ENCODE results near the gene FAM20C. TPM values are rescaled to one million over a fixed set of nuclear protein-coding genes. Genes with fewer than 3 reads are reported as not detected.

The FAM20C gene
- 6.1 and 7.0 TPM in 2 replicates for total RNA-seq (2014; rRNA removed; shearing (Covaris generic))

DNA sequence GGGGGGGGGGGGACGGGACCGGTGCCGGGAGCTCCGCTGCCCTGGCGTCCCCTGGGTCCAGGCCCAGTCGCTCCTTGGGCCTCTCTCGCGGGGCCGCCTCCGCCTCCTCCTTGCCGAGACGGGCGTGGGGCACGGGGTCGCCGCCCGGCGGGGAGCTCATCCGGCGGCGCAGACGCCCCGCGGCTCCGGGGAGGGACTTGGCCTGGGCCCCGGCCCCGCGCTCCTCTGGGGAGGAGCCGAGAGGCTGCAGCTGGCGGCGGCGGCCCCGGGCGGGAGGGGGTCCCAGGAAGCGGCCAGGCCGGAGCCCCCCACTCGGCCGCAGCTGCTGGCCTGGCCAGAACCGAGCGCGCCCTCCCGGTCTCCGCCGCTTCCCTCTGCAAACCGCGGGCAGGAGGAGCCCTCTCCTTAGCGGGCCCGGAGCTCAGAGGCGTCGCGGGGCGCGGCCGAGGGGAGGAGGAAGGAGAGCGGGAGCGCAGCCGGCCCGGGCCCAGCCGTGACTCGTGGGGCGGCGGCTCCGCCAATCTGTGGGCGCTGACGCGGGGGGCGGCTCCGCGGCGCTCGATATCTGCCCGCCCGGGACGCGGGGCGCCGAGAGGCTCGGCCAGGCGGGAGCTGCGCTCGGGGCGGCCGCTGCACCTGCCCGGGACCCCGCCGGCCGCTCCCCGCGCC lies at the start of gene FAM20C:
Gene FAM20C, plus strand, starts transcription at position 591 of the 669 bp plus-strand sequence. CDS start 629 bp downstream, outside the sequence.
- H3K27ac ChIP-seq: peak within 1 kb of the TSS; percentile 31; the same call in 1 of the 2 replicates
- peak; percentile 57 to 59 for DNase-seq

DNA sequence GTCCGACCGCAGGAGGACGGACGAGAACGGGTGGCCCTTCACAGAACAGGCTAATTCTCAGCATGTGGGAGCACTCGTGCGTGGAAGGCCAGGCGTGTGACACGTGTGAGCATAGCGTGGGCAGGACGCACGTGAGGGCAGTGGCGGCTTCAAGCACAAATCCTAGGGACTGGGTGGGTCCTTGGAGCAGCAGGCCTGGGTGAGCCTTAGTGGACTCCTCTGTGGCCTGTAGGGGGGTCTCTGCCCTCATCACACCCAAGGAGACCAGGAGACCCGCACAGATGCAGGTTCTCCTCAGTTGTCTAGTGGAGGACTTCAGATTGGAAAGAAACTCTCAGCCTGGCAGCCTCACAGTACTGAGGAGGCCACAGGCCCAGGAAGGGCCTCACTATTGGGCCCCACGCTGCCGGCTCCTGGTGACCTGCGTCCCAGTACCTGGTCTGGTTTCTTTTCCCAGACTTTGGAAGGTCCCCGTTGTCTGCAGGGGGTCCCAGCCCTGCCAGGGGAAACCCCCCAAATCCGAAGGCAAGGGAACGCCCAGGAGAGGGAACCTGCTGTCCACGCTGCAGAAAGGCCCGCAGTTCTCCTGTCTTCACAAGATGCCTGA lies 49.1 kb upstream of the FAM20C start:
- H3K27ac ChIP-seq: no peak overlapping the region
- H3K27me3 ChIP-seq: no peaks in the 10 kb centered on the region
- H3K36me3 ChIP-seq: no peaks in the 10 kb centered on the region
- no peaks in the 10 kb centered on the region for H3K9me3 ChIP-seq (replicated peaks)
- no peak overlapping the region for H3K4me3 ChIP-seq
- H3K4me1 ChIP-seq: no peaks in the 10 kb centered on the region; the same call in 1 of the 2 replicates
- DNase-seq: no peak

More for the DNA sequence above, at the start of gene FAM20C:
- Histone ChIP-seq H3K27me3 (no peaks in the 10 kb centered on the region), H3K9me3 (replicated peaks) (no peaks in the 10 kb centered on the region), H3K4me3 (peak within 1 kb of the TSS; percentile 68), H3K36me3 (no peaks in the 10 kb centered on the region), H3K4me1 (peaks cover 4% of the 10 kb centered on the region)

DNA sequence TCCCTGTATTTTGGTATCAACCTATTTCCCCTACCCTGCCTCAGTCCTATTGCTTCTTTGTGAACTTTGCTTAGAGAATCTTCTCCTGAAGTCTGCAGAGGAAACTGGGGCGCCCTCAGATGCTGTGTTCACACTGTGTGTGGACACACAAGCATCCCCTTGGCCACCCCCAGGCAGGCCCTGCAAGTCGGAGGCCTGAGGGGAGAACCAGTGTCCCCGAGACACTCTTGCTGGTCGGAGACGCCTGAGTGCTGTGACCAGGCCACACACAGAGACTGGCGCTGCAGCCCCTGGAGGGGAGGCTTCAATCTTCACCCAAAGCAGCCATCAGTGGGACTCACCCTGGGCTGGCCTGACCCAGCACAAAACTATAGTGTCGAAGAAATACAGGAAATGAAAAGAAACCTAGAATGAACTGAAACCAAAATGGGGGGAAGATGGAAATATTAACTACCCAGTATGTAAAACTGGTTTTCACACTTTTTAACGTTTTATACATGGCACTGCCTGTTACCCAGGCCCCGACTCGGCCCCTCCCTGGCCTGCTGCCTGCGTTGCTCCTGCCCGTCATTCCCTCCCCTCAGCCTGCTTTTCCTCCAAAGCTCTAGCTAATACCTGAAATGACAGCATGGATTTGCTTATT lies 48.4 kb upstream of the FAM20C start:
- Histone ChIP-seq H3K27me3 (no peaks in the 10 kb centered on the region), H3K9me3 (replicated peaks) (no peaks in the 10 kb centered on the region), H3K36me3 (no peaks in the 10 kb centered on the region), H3K27ac (no peak overlapping the region), H3K4me3 (no peak overlapping the region), H3K4me1 (peaks cover 3% of the 10 kb centered on the region; the same call in 1 of the 2 replicates)
- DNase-seq: no peak

DNA sequence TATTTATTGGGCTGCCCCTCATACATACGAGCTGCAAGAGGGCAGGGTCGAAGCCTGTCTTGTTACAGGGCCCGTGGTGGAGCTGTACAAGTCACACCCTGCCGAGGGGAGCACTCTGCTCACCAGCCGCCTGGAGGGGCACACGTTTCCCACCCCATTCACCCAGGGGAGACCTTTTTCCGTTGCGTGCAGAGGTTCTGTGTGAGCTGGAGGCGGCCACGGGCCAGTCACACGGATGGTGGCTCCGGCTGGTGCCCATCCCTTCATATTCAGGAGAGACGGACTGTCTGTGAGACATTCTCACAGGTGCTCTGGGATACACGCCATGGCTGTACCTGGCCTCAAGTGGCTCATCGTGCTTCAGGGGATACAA lies 47.9 kb upstream of the FAM20C start:
- Histone ChIP-seq H3K36me3 (no peaks in the 10 kb centered on the region), H3K4me1 (peaks cover 3% of the 10 kb centered on the region; the same call in 1 of the 2 replicates)

DNA sequence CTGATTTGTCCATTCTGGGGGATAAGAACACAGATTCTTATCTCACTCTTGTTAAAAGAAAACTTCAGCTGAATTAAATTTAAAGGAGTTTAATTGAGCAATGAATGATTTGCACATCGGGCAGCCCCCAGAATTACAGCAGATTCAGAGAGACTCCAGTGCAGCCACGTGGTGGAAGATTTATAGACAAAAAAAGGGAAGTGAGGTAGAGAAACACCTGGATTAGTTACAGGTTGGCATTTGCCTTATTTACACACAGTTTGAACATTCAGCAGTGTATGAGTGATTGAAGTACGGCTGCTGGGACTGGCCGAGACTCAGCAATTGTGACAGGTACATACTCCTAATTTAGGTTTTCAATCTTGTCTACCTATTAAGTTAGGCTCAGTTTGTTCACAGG lies 46.5 kb upstream of the FAM20C start:
- Histone ChIP-seq H3K4me3 (no peak overlapping the region), H3K4me1 (peaks cover 3% of the 10 kb centered on the region; the same call in 1 of the 2 replicates), H3K27ac (no peak overlapping the region), H3K36me3 (no peaks in the 10 kb centered on the region), H3K9me3 (replicated peaks) (no peaks in the 10 kb centered on the region), H3K27me3 (no peaks in the 10 kb centered on the region)
- no peak for DNase-seq

More for the DNA sequence above, 47.9 kb upstream of the FAM20C start:
- DNase-seq: no peak
- Histone ChIP-seq H3K27ac (no peak overlapping the region), H3K27me3 (no peaks in the 10 kb centered on the region), H3K4me3 (no peak overlapping the region), H3K9me3 (replicated peaks) (no peaks in the 10 kb centered on the region)

DNA sequence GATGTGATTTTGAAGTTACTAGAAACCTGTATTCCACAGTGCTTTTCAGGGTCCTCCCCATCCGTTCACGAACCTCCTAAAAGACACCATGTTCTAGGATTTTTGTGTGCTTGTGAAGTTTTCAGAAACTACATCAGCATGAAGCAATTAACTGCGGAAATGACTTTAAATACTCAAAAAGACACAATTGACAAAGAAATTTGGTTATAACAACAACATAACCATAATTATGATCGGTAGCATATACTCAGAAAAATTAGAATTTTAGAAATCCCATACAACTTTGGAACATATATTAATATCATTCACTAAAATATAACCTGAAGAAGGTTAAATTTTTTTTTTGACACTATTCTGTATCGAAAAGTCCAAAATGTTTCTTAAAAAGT lies 43.8 kb upstream of the FAM20C start:
- DNase-seq: no peak
- Histone ChIP-seq H3K9me3 (replicated peaks) (no peaks in the 10 kb centered on the region), H3K4me3 (peak overlapping the region; percentile 56), H3K27me3 (no peaks in the 10 kb centered on the region), H3K4me1 (peaks cover 3% of the 10 kb centered on the region; the same call in 1 of the 2 replicates), H3K36me3 (no peaks in the 10 kb centered on the region), H3K27ac (peak overlapping the region; percentile 82)

DNA sequence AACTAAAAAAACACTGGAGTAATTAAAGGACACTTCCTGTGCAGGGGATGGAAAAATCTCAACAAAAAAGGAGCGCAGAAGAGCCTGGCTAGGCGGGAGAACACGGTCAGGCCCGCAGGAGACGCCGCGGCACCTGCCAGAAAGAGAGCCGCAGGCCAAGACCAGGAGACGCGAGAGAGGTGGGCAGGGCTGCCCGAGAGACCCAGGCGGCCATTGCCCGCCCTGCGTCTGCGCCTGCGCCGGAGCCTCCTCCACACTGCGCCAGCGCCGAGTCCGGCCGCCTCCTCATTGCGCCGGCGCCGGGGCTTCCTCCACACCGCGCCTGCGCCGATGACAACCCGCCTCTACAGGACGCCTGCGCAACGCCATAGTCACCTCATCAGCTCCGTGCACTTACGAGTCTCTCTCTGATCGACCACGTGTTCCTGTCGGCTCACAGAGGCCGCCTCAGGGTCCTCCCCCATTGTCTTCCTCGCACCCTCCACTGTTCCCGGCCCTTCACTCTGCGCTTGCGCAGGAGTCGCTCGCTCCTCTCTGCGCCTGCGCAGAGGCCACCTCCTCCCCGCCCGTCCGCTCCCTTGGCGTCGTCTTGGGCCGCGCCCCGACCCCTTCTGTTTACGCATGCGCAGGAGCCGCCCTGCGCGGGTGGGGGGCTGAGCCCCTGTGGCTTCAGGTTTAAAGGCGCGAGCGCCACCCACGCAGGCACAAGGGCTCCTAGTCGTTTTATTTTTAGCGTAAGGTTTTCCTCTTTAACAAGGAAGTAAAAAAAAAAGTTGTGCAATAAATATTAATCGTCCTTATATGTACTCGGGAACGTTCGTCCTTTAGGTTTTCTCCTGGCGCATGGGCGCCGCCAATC lies 43.2 kb upstream of the FAM20C start:
- Histone ChIP-seq H3K9me3 (replicated peaks) (no peaks in the 10 kb centered on the region), H3K27me3 (no peaks in the 10 kb centered on the region), H3K4me3 (peak overlapping the region; percentile 56), H3K4me1 (peaks cover 3% of the 10 kb centered on the region; the same call in 1 of the 2 replicates), H3K27ac (peak overlapping the region; percentile 82), H3K36me3 (no peaks in the 10 kb centered on the region)
- peak; percentile 91 to 93 for DNase-seq

DNA sequence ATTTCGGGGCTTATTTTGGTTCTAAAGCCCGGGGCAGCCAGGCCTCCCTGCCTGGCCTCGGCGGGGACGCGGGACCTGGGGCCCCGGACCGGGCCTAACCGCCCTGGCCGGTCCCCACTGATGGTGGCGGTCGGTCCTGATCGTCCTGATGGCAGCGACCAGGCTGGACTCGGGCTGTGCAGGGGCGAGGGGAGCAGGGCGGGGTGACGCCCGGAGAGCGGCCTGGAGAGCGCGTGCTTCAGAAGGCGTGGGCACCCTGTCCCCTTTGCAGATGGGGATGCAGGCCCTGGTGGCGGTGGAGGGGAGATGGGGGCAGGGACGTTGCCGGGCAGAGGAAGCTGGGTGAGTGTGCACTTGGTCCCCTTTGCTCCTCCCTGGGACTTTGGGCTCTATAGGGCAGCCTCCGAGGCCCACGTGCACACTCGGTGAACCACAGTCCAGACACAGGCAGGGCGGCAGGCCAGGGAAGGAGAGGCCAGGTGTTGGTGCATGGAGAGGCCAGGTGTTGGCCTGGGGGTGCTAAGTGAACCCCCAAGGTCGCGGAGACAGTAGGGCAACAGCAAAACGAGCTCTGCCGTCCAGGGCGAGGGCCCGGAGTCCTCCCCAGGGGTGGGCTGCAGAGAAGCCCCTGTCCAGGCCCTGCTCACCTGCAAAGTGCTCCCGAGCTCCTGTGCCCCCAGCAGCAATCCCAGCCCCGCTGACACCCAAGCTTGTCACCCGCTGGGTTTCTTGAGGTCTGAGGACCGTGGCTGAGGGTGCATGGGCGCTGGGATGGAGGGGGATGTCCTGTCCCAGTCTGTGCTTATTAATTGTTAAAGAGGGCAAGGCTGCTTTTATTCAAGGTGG lies 42.4 kb upstream of the FAM20C start:
- H3K36me3 ChIP-seq: no peaks in the 10 kb centered on the region
- no peaks in the 10 kb centered on the region for H3K27me3 ChIP-seq
- peak in 1 of 2 experiments; percentile 41 for DNase-seq

DNA sequence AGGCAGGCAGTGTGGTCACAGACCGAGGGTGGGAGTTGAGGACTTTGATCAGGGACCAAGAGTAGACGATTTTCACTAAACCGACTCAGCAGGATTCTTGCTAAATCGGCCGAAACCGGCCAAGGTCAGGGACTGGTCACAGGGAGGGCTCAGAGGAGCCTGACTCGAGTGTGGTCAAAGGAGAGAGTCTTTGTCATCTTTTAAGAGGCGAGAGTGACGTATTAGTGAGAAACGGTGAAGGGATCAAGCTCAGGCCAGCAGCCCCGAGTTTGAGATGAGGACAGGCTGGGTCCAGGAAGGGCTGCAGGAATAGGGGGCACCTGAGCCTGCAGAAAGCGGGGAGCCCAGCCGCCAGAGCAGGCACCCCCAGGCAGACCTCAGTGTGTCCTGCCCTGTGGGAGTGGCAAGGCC lies 41.6 kb upstream of the FAM20C start:
- DNase-seq: no peak
- Histone ChIP-seq H3K9me3 (replicated peaks) (no peaks in the 10 kb centered on the region), H3K36me3 (no peaks in the 10 kb centered on the region), H3K27me3 (no peaks in the 10 kb centered on the region), H3K4me1 (peaks cover 3% of the 10 kb centered on the region; the same call in 1 of the 2 replicates), H3K4me3 (no peak overlapping the region), H3K27ac (no peak overlapping the region)

More for the DNA sequence above, 42.4 kb upstream of the FAM20C start:
- Histone ChIP-seq H3K9me3 (replicated peaks) (no peaks in the 10 kb centered on the region), H3K27ac (peak overlapping the region; percentile 82), H3K4me1 (peaks cover 3% of the 10 kb centered on the region; the same call in 1 of the 2 replicates), H3K4me3 (peak overlapping the region; percentile 56)

DNA sequence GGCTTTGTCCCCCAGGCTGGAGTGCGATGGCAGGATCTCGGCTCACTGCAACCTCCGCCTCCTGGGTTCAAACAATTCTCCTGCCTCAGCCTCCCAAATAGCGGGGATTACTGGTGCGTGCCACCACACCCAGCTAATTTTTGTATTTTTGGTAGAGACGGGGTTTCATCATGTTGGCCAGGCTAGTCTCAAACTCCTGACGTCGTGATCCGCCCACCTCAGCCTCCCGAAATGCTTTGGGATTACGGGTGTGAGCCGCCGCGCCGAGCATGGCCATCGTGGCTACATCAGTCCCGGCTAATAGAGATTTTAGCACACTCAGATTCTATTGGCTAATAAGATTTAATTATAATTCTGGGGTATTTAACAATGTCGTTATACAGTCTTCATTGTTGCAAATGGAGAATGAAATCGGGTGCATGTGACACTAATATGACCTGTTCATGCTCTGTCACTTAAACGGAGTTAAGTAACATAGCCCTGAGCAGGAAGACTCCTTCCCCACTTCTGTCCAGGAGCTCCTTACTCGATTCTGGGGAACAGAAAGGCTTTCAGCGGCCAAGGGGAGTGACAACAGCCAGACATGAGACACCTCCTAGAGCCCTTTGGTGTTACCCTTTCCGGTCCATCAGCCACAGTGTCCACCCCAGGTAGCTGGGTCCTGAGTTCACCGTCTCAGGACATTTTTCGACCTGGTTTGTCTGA lies 40.9 kb upstream of the FAM20C start:
- Histone ChIP-seq H3K27me3 (no peaks in the 10 kb centered on the region), H3K27ac (no peak overlapping the region), H3K4me1 (peaks cover 3% of the 10 kb centered on the region; the same call in 1 of the 2 replicates), H3K36me3 (no peaks in the 10 kb centered on the region), H3K4me3 (no peak overlapping the region), H3K9me3 (replicated peaks) (no peaks in the 10 kb centered on the region)
- no peak for DNase-seq

DNA sequence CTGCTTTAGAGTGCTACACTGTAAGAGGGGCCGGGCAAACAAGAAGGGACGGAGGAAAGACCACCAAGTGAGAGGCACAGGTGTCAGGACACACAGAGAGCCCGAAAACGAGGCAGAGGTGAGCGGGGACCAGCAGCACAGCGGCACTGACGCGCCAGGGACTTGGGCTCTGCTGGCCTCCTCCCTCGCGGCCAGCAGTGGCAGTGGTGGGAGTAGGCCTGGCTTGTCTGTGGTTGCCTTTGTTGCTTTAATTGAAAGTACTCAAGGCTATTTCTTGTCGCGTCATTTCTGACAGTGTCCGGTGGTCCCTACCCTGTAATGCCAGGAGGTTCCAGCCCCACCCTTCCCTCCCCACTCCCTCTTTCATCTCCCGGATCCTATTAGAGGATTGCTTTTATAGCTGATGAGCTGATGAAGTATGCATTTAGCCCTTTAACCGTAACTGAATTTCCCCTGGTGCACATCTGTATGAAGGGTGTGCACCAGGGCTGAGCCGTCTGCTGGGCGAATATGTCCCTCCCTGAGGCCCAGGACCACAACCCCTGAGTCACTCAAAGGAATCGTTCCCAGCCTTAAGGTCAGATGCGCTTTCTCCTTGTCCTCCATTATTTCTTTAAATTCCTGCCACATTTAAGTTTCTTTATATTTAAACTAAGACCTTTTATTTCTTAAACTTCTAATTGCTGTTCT lies 39.5 kb upstream of the FAM20C start:
- Histone ChIP-seq H3K27me3 (no peaks in the 10 kb centered on the region), H3K4me1 (peaks cover 3% of the 10 kb centered on the region; the same call in 1 of the 2 replicates), H3K36me3 (no peaks in the 10 kb centered on the region), H3K9me3 (replicated peaks) (no peaks in the 10 kb centered on the region), H3K27ac (no peak overlapping the region), H3K4me3 (no peak overlapping the region)
- DNase-seq: no peak

DNA sequence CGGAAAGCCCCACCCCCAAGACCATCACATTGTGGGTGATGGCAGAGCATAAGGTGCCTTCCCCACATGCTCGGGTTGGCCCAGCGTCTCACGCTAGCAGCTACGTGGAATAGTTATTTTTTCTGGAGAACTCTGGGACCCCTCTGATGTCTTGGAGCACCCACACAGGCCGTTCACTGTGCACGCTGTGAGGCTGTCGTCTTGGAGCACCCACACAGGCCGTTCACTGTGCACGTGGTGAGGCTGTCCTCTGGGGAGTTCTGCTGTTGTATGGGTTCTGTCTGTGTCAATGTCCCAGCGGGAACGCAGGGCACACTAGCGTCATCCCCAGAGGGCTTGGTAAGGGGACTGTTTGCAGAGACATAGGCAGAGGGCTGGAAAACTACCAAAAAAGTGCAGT lies 38.8 kb upstream of the FAM20C start:
- Histone ChIP-seq H3K27ac (no peak overlapping the region), H3K9me3 (replicated peaks) (no peaks in the 10 kb centered on the region), H3K4me1 (peaks cover 2% of the 10 kb centered on the region; the same call in 1 of the 2 replicates), H3K27me3 (no peaks in the 10 kb centered on the region), H3K36me3 (no peaks in the 10 kb centered on the region), H3K4me3 (no peak overlapping the region)
- no peak for DNase-seq
